Measurements from ENCODE around the gene POF1B.

The POF1B gene

DNA sequence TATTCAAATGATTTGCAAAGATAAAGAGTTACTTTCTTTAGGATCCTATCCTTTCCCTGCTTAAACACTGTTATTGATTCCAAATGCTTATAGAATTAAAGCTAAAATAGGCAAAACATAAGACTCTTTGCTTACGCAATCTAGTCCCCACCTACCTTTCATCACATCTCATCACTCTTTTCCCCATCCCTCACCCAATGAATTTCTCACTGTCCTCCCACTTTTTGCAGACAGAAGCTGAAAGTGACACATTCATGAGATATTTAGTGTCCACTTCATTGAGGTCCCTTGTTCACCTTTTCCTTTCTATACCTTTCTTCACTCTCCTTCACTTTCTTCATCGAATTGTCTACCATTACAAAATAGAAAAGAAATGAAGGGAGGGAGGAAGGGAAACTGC lies 136.3 kb downstream of the POF1B start:
- DNase-seq (ENCODE audit: low read depth in 2 of 2) = no peak
